ENCODE measurements around the gene KCNAB1.

The KCNAB1 gene

GRCh38 chr3:156576651-156577348, 456.4 kb downstream of the KCNAB1 start:
- DNase-seq (ENCODE audit: low read depth), result no peak

GRCh38 chr3:156577736-156578135, 457.4 kb downstream of the KCNAB1 start:
- DNase-seq (ENCODE audit: low read depth), result no peak

- no peak for DNase-seq (ENCODE audit: low read depth)
Observed at GRCh38 chr3:156579427-156579851, 459.1 kb downstream of the KCNAB1 start.

- DNase-seq (ENCODE audit: low read depth), result no peak
Observed at GRCh38 chr3:156581033-156581432, 460.7 kb downstream of the KCNAB1 start.

- DNase-seq (ENCODE audit: low read depth), result no peak
Observed at GRCh38 chr3:156581954-156582353, 461.6 kb downstream of the KCNAB1 start.

- no peak for DNase-seq (ENCODE audit: low read depth)
Observed at GRCh38 chr3:156582532-156583183, 462.3 kb downstream of the KCNAB1 start.

GRCh38 chr3:156583469-156583868, 463.1 kb downstream of the KCNAB1 start:
- no peak for DNase-seq (ENCODE audit: low read depth)

- no peak for DNase-seq (ENCODE audit: low read depth)
Observed at GRCh38 chr3:156586905-156587759, 466.8 kb downstream of the KCNAB1 start.

- no peak for DNase-seq (ENCODE audit: low read depth)
Observed at GRCh38 chr3:156587760-156588069, 467.3 kb downstream of the KCNAB1 start.

All from GM04504 (cell line).